Measurements from ENCODE around the gene KRTAP12-2.
A peak's percentile ranks its signal among the peaks of the same experiment; 100 is the strongest.

The KRTAP12-2 gene, protein sequence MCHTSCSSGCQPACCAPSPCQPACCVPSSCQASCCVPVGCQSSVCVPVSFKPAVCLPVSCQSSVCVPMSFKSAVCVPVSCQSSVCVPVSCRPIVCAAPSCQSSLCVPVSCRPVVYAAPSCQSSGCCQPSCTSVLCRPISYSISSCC

DNA sequence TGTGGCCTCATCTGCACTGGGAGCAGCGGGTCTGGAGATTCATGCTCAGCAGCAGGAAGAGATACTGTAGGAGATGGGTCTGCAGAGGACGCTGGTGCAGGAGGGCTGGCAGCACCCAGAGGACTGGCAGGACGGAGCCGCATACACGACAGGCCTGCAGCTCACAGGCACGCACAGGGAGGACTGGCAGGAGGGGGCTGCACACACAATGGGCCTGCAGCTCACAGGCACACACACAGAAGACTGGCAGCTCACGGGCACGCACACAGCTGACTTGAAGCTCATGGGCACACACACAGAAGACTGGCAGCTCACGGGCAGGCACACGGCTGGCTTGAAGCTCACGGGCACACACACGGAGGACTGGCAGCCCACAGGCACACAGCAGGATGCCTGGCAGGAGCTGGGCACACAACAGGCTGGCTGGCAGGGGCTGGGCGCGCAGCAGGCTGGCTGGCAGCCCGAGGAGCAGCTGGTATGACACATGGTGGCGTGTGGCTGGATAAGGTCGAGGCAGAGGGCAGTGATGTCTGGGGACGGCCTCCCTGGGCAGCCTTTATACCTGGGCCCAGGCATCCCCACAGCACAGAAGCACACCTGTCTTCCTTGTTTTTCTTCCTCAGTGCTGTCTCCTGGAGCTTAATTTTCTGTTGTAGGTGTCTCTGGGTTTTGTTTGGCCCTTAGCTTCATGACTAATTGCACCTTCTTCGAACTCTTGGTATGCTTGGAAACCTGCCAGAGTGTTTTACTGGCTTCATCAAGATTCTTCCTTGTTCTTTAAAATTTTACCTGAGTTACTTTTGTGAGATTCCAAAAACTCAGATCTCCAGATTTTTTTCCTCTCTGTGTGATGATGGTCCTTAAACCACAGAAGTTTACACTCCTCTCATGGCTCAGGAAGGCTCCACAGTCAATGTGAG lies at the start of gene KRTAP12-2:
TSS of gene KRTAP12-2 (minus strand) at position 527 of the 920 bp plus-strand sequence. CDS start at position 486, 41 bp downstream.
- H3K27me3 ChIP-seq (ENCODE audit: insufficient read depth, low read length): no peaks in the 10 kb centered on the region
- H3K9ac ChIP-seq (ENCODE audit: low read depth, low read length): no peak within 1 kb of the TSS
- no peak within 1 kb of the TSS for H3K27ac ChIP-seq (ENCODE audit: low read length)
- no peaks in the 10 kb centered on the region for H3K4me1 ChIP-seq (ENCODE audit: insufficient read depth, low read length)
- no peak within 1 kb of the TSS for H3K4me3 ChIP-seq (ENCODE audit: low read length)
- no peaks in the 10 kb centered on the region for H3K36me3 ChIP-seq (ENCODE audit: insufficient read depth, low read depth, low read length)
- peaks cover 19% of the 10 kb centered on the region for H3K9me3 ChIP-seq (ENCODE audit: insufficient read depth, low read depth, low read length)

DNA sequence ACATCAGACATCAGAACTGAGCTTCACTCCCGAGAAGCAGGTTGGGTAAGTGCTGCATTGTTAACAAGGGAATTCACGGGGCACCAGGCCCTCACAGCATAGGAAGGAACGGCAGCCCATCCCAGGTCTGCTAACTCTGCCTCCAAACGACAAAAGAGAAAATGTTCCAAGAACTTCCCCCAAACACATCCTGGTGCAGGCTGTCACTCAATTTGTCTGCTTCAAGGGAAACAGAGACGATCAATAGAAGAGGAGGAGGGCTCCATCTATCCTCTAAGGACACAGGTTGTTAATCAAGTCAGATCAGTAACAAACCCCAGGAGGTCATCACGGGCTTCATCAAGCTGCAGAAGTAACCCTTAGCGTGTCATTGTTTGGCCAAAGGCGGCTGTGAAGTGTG lies 48.2 kb upstream of the KRTAP12-2 start:
- Histone ChIP-seq H3K27me3 (ENCODE audit: insufficient read depth, low read length) (peaks cover 57% of the 10 kb centered on the region), H3K9ac (ENCODE audit: low read depth, low read length) (no peak overlapping the region), H3K36me3 (ENCODE audit: insufficient read depth, low read depth, low read length) (no peaks in the 10 kb centered on the region), H3K4me1 (ENCODE audit: insufficient read depth, low read length) (peaks cover 17% of the 10 kb centered on the region; the same call in 1 of the 2 replicates), H3K27ac (ENCODE audit: low read length) (no peak overlapping the region), H3K9me3 (ENCODE audit: insufficient read depth, low read depth, low read length) (no peaks in the 10 kb centered on the region), H3K4me3 (ENCODE audit: low read length) (no peak overlapping the region)

DNA sequence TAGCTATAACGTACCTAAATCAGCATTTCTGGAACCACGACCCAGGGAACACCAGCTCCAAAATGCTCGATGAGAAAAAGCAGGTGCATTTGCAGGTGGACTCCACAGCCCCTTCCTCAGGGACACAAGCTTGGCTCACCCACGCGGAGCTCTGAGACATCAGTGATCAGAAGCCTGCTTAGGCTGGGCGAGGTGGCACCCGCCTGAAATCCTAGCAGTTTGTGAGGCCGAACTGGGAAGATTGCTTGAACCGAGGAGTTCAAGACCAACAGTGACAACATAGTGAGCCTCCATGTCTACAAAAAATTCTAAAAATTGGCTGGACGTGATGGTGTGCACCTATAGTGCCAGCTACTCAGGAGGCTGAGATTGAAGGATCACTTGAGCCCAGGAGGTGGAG lies 47.1 kb upstream of the KRTAP12-2 start:
- Histone ChIP-seq H3K27me3 (ENCODE audit: insufficient read depth, low read length) (peaks cover 68% of the 10 kb centered on the region), H3K9me3 (ENCODE audit: insufficient read depth, low read depth, low read length) (no peaks in the 10 kb centered on the region), H3K36me3 (ENCODE audit: insufficient read depth, low read depth, low read length) (no peaks in the 10 kb centered on the region), H3K27ac (ENCODE audit: low read length) (no peak overlapping the region), H3K4me1 (ENCODE audit: insufficient read depth, low read length) (peaks cover 27% of the 10 kb centered on the region; the same call in 1 of the 2 replicates), H3K9ac (ENCODE audit: low read depth, low read length) (no peak overlapping the region), H3K4me3 (ENCODE audit: low read length) (no peak overlapping the region)

GRCh38 chr21:44713130-44713529 lies 46.4 kb upstream of the KRTAP12-2 start:
- H3K9me3 ChIP-seq (ENCODE audit: insufficient read depth, low read depth, low read length): no peaks in the 10 kb centered on the region
- H3K27ac ChIP-seq (ENCODE audit: low read length): no peak overlapping the region
- H3K9ac ChIP-seq (ENCODE audit: low read depth, low read length): no peak overlapping the region
- peaks cover 75% of the 10 kb centered on the region for H3K27me3 ChIP-seq (ENCODE audit: insufficient read depth, low read length)
- peaks cover 31% of the 10 kb centered on the region; the same call in 1 of the 2 replicates for H3K4me1 ChIP-seq (ENCODE audit: insufficient read depth, low read length)
- no peak overlapping the region for H3K4me3 ChIP-seq (ENCODE audit: low read length)
- H3K36me3 ChIP-seq (ENCODE audit: insufficient read depth, low read depth, low read length): no peaks in the 10 kb centered on the region

DNA sequence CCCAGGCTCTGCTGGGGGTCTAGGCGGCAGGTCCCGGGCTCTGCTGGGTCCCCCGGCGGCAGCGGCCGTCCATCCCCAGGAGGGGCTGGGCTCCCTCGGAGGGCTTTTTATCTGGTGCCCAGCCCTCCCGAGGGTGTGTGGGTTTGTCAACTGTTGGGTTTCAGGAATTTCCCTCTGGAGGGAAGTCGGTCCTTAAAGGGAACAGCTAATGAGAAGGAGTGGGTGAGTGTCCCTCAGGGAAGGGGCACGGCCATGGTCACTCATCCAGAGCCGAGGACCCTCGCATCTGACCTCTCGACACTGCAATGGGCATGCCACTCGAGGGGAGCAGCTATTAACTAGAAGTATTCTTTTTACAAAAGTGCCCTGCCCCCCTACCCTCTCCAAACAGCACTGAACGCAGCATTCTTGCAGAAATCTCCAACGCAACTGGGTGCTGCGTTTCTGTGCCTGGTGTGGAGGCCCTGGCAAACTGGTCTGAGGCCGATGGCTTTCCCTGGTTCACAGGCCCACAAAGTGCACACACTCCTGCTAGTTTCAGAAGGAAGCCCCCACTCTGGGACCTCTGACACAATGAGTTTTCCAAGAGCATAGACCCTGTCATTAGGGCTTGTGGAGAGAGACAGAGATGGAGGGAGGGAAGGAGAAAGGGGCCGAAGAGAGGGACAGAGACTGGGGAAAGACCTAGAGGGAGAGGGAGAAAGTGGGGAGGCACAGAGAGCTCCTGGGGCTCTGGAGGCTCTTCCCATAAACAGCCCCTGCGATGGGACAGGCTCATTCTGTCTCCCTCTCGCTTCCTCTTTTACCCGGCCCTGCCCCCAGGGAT lies 45.7 kb upstream of the KRTAP12-2 start:
- H3K4me1 ChIP-seq (ENCODE audit: insufficient read depth, low read length): peaks cover 31% of the 10 kb centered on the region; the same call in 1 of the 2 replicates
- no peak overlapping the region for H3K27ac ChIP-seq (ENCODE audit: low read length)
- no peak overlapping the region for H3K9ac ChIP-seq (ENCODE audit: low read depth, low read length)
- peaks cover 82% of the 10 kb centered on the region for H3K27me3 ChIP-seq (ENCODE audit: insufficient read depth, low read length)
- no peaks in the 10 kb centered on the region for H3K9me3 ChIP-seq (ENCODE audit: insufficient read depth, low read depth, low read length)
- peak overlapping the region; percentile 62; the same call in 1 of the 2 replicates for H3K4me3 ChIP-seq (ENCODE audit: low read length)
- no peaks in the 10 kb centered on the region for H3K36me3 ChIP-seq (ENCODE audit: insufficient read depth, low read depth, low read length)

- no peaks in the 10 kb centered on the region for H3K9me3 ChIP-seq (ENCODE audit: insufficient read depth, low read depth, low read length)
- H3K4me3 ChIP-seq (ENCODE audit: low read length): peak within 1 kb of the TSS; percentile 67
- no peak within 1 kb of the TSS for H3K9ac ChIP-seq (ENCODE audit: low read depth, low read length)
- peaks cover 31% of the 10 kb centered on the region; the same call in 1 of the 2 replicates for H3K4me1 ChIP-seq (ENCODE audit: insufficient read depth, low read length)
- peaks cover 90% of the 10 kb centered on the region for H3K27me3 ChIP-seq (ENCODE audit: insufficient read depth, low read length)
- no peak within 1 kb of the TSS for H3K27ac ChIP-seq (ENCODE audit: low read length)
- H3K36me3 ChIP-seq (ENCODE audit: insufficient read depth, low read depth, low read length): no peaks in the 10 kb centered on the region
These were observed 44.8 kb upstream of the KRTAP12-2 start, which contains the start of gene TSPEAR for GRCh38 chr21:44711327-44712202. Gene TSPEAR, minus strand, starts transcription at chr21:44711572. Its CDS starts 58 bp downstream, at chr21:44711514.

DNA sequence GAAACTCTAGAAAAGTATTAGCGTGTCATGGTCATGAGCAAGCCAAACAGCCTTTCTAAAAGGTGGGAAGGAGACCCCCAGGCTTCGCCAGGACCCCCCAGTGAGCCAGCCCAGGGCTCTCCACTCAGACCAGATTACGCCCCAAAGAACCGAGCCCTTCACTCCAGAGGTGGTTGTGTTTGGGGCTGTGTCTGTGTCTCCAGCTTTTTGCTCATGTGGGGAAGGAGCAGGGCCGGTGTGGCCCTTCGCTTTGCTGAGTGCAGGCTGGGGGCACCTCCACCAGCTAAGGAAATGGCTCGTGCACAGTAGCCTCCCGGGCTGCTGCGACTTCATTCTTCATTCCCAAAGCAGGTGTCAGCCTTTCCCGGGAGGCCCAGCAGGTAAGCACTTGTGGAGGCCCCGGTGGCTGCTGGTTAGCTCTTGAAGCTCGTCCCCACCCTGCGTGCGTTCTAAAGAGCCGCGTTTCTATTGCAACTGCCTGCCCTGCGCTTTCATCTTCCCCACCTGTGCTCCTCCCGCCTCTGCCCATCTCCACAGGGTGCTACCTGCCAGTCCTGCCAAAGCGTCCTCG lies 44.1 kb upstream of the KRTAP12-2 start:
- peak overlapping the region; percentile 67 for H3K4me3 ChIP-seq (ENCODE audit: low read length)
- peaks cover 98% of the 10 kb centered on the region for H3K27me3 ChIP-seq (ENCODE audit: insufficient read depth, low read length)
- H3K4me1 ChIP-seq (ENCODE audit: insufficient read depth, low read length): peaks cover 35% of the 10 kb centered on the region; the same call in 1 of the 2 replicates
- no peaks in the 10 kb centered on the region for H3K36me3 ChIP-seq (ENCODE audit: insufficient read depth, low read depth, low read length)
- H3K9ac ChIP-seq (ENCODE audit: low read depth, low read length): no peak overlapping the region
- H3K27ac ChIP-seq (ENCODE audit: low read length): no peak overlapping the region
- H3K9me3 ChIP-seq (ENCODE audit: insufficient read depth, low read depth, low read length): no peaks in the 10 kb centered on the region

- Histone ChIP-seq H3K9ac (ENCODE audit: low read depth, low read length) (no peak overlapping the region), H3K36me3 (ENCODE audit: insufficient read depth, low read depth, low read length) (no peaks in the 10 kb centered on the region), H3K4me3 (ENCODE audit: low read length) (peak overlapping the region; percentile 67), H3K27me3 (ENCODE audit: insufficient read depth, low read length) (peaks cover 94% of the 10 kb centered on the region), H3K27ac (ENCODE audit: low read length) (no peak overlapping the region), H3K4me1 (ENCODE audit: insufficient read depth, low read length) (peaks cover 35% of the 10 kb centered on the region; the same call in 1 of the 2 replicates), H3K9me3 (ENCODE audit: insufficient read depth, low read depth, low read length) (no peaks in the 10 kb centered on the region)
These were observed 43.6 kb upstream of the KRTAP12-2 start for GRCh38 chr21:44710294-44710665.

- Histone ChIP-seq H3K4me1 (ENCODE audit: insufficient read depth, low read length) (peaks cover 33% of the 10 kb centered on the region; the same call in 1 of the 2 replicates), H3K27me3 (ENCODE audit: insufficient read depth, low read length) (peaks cover 91% of the 10 kb centered on the region), H3K36me3 (ENCODE audit: insufficient read depth, low read depth, low read length) (no peaks in the 10 kb centered on the region), H3K27ac (ENCODE audit: low read length) (no peak overlapping the region), H3K9me3 (ENCODE audit: insufficient read depth, low read depth, low read length) (no peaks in the 10 kb centered on the region), H3K9ac (ENCODE audit: low read depth, low read length) (0 out of 2 replicates have a peak overlapping the region, but pooled peaks have one; percentile 77), H3K4me3 (ENCODE audit: low read length) (peak overlapping the region; percentile 67)
These were observed 42.9 kb upstream of the KRTAP12-2 start for GRCh38 chr21:44709426-44710293.

Data from iPS-20b (cell line).